Stimulated activated memory B cell treated with anti-CD40 and anti-IgM and Interleukin-4, amounts not matched to agents 10 μg/mL and 1 μg/mL and 100 μg/mL, for 72 hours (primary cell): Measurements from ENCODE around the gene PRKCA.
"Not testable (repeated sequence)": the region's sequence is repeated elsewhere in the genome, so short reads cannot be mapped to it uniquely, and the experiment has no call there.

Source experiments
- ATAC-seq: fragments of 150-1000 bp; cut with Tn5 transposase; 2 replicates; pipeline ENCODE4 v1.10.0; 2021
- H3K27ac Mint-ChIP-seq: one replicate; pipeline ENCODE4 v1.8.0; 2022; ENCODE audit warnings: mild to moderate bottlenecking, mixed read lengths
- H3K27me3 Mint-ChIP-seq: one replicate; pipeline ENCODE4 v1.8.0; 2022; ENCODE audit warnings: mixed read lengths
- H3K36me3 Mint-ChIP-seq: one replicate; pipeline ENCODE4 v1.8.0; 2022; ENCODE audit warnings: mixed read lengths
- H3K4me1 Mint-ChIP-seq: one replicate; pipeline ENCODE4 v1.8.0; 2022; ENCODE audit warnings: mixed read lengths
- H3K4me3 Mint-ChIP-seq: one replicate; pipeline ENCODE4 v1.8.0; 2022; ENCODE audit warnings: mild to moderate bottlenecking, moderate library complexity, mixed read lengths
- H3K9me3 Mint-ChIP-seq: one replicate; pipeline ENCODE4 v1.8.0; 2022; ENCODE audit warnings: mixed read lengths

Gene PRKCA

GRCh38 chr17:66712453-66712852 lies 410.0 kb downstream of the PRKCA start:
- H3K4me3 Mint-ChIP-seq = no peak overlapping the region

GRCh38 chr17:66713021-66713532 lies 410.7 kb downstream of the PRKCA start:
- not testable (repeated sequence) for H3K9me3 Mint-ChIP-seq, ATAC-seq, H3K27ac Mint-ChIP-seq, H3K4me3 Mint-ChIP-seq, H3K36me3 Mint-ChIP-seq, H3K4me1 Mint-ChIP-seq
- peaks cover 21% of the 10 kb centered on the region for H3K27me3 Mint-ChIP-seq

More at GRCh38 chr17:66712453-66712852, 410.0 kb downstream of the PRKCA start:
- H3K27me3 Mint-ChIP-seq = peaks cover 21% of the 10 kb centered on the region
- no peaks in the 10 kb centered on the region for H3K36me3 Mint-ChIP-seq
- H3K27ac Mint-ChIP-seq = no peak overlapping the region
- ATAC-seq = no peak
- no peaks in the 10 kb centered on the region for H3K9me3 Mint-ChIP-seq
- no peaks in the 10 kb centered on the region for H3K4me1 Mint-ChIP-seq

GRCh38 chr17:66713533-66714042 lies 411.2 kb downstream of the PRKCA start:
- H3K27me3 Mint-ChIP-seq = peaks cover 24% of the 10 kb centered on the region
- H3K27ac Mint-ChIP-seq = no peak overlapping the region
- no peaks in the 10 kb centered on the region for H3K4me1 Mint-ChIP-seq
- no peak overlapping the region for H3K4me3 Mint-ChIP-seq
- no peaks in the 10 kb centered on the region for H3K9me3 Mint-ChIP-seq
- peak; percentile 48 for ATAC-seq
- H3K36me3 Mint-ChIP-seq = no peaks in the 10 kb centered on the region

GRCh38 chr17:66714046-66715023 lies 411.9 kb downstream of the PRKCA start:
- H3K27me3 Mint-ChIP-seq = peaks cover 31% of the 10 kb centered on the region
- no peaks in the 10 kb centered on the region for H3K36me3 Mint-ChIP-seq
- no peak for ATAC-seq
- no peak overlapping the region for H3K4me3 Mint-ChIP-seq
- H3K27ac Mint-ChIP-seq = no peak overlapping the region
- H3K4me1 Mint-ChIP-seq = no peaks in the 10 kb centered on the region
- H3K9me3 Mint-ChIP-seq = no peaks in the 10 kb centered on the region

- Mint-ChIP-seq H3K4me1 (no peaks in the 10 kb centered on the region), H3K4me3 (no peak overlapping the region), H3K27ac (no peak overlapping the region), H3K36me3 (no peaks in the 10 kb centered on the region), H3K9me3 (no peaks in the 10 kb centered on the region), H3K27me3 (peaks cover 36% of the 10 kb centered on the region)
- ATAC-seq = no peak
Observed at GRCh38 chr17:66715076-66715675, 412.8 kb downstream of the PRKCA start.

- no peak overlapping the region for H3K4me3 Mint-ChIP-seq
- H3K27me3 Mint-ChIP-seq = peaks cover 36% of the 10 kb centered on the region
- no peak for ATAC-seq
- H3K27ac Mint-ChIP-seq = no peak overlapping the region
- no peaks in the 10 kb centered on the region for H3K4me1 Mint-ChIP-seq
- H3K9me3 Mint-ChIP-seq = no peaks in the 10 kb centered on the region
- no peaks in the 10 kb centered on the region for H3K36me3 Mint-ChIP-seq
Observed at GRCh38 chr17:66715745-66716156, 413.3 kb downstream of the PRKCA start.

GRCh38 chr17:66716236-66717026 lies 414.0 kb downstream of the PRKCA start:
- Mint-ChIP-seq H3K36me3 (no peaks in the 10 kb centered on the region), H3K27me3 (peaks cover 40% of the 10 kb centered on the region), H3K4me3 (no peak overlapping the region), H3K4me1 (no peaks in the 10 kb centered on the region), H3K27ac (no peak overlapping the region), H3K9me3 (no peaks in the 10 kb centered on the region)
- no peak for ATAC-seq

GRCh38 chr17:66717641-66718058 lies 415.2 kb downstream of the PRKCA start:
- no peaks in the 10 kb centered on the region for H3K36me3 Mint-ChIP-seq
- peaks cover 40% of the 10 kb centered on the region for H3K27me3 Mint-ChIP-seq
- H3K27ac Mint-ChIP-seq = no peak overlapping the region
- H3K4me1 Mint-ChIP-seq = no peaks in the 10 kb centered on the region
- no peak overlapping the region for H3K4me3 Mint-ChIP-seq
- no peaks in the 10 kb centered on the region for H3K9me3 Mint-ChIP-seq
- ATAC-seq = peak; percentile 92

GRCh38 chr17:66720027-66720426 lies 417.6 kb downstream of the PRKCA start:
- H3K36me3 Mint-ChIP-seq = no peaks in the 10 kb centered on the region
- no peaks in the 10 kb centered on the region for H3K4me1 Mint-ChIP-seq
- H3K27ac Mint-ChIP-seq = no peak overlapping the region
- H3K4me3 Mint-ChIP-seq = no peak overlapping the region
- peaks cover 29% of the 10 kb centered on the region for H3K27me3 Mint-ChIP-seq
- no peak for ATAC-seq
- H3K9me3 Mint-ChIP-seq = no peaks in the 10 kb centered on the region

GRCh38 chr17:66720567-66720966 lies 418.2 kb downstream of the PRKCA start:
- no peak overlapping the region for H3K27ac Mint-ChIP-seq
- H3K4me1 Mint-ChIP-seq = no peaks in the 10 kb centered on the region

GRCh38 chr17:66722341-66722740 lies 419.9 kb downstream of the PRKCA start:
- Mint-ChIP-seq H3K4me1 (no peaks in the 10 kb centered on the region), H3K27me3 (peaks cover 43% of the 10 kb centered on the region), H3K4me3 (no peak overlapping the region), H3K36me3 (no peaks in the 10 kb centered on the region), H3K27ac (no peak overlapping the region), H3K9me3 (no peaks in the 10 kb centered on the region)
- no peak for ATAC-seq

More at GRCh38 chr17:66720567-66720966, 418.2 kb downstream of the PRKCA start:
- ATAC-seq = no peak
- no peaks in the 10 kb centered on the region for H3K9me3 Mint-ChIP-seq
- H3K36me3 Mint-ChIP-seq = no peaks in the 10 kb centered on the region
- H3K27me3 Mint-ChIP-seq = peaks cover 28% of the 10 kb centered on the region
- no peak overlapping the region for H3K4me3 Mint-ChIP-seq

- Mint-ChIP-seq H3K4me3 (no peak overlapping the region), H3K27ac (no peak overlapping the region)
Observed at GRCh38 chr17:66724581-66725341, 422.3 kb downstream of the PRKCA start.

GRCh38 chr17:66725438-66725837 lies 423.0 kb downstream of the PRKCA start:
- peaks cover 28% of the 10 kb centered on the region for H3K27me3 Mint-ChIP-seq
- ATAC-seq, H3K27ac Mint-ChIP-seq, H3K9me3 Mint-ChIP-seq, H3K4me1 Mint-ChIP-seq, H3K4me3 Mint-ChIP-seq, H3K36me3 Mint-ChIP-seq: not testable (repeated sequence)

More at GRCh38 chr17:66724581-66725341, 422.3 kb downstream of the PRKCA start:
- Mint-ChIP-seq H3K27me3 (peaks cover 35% of the 10 kb centered on the region), H3K4me1 (no peaks in the 10 kb centered on the region), H3K36me3 (no peaks in the 10 kb centered on the region), H3K9me3 (no peaks in the 10 kb centered on the region)
- no peak for ATAC-seq

- no peaks in the 10 kb centered on the region for H3K36me3 Mint-ChIP-seq
- no peak overlapping the region for H3K4me3 Mint-ChIP-seq
- peaks cover 23% of the 10 kb centered on the region for H3K27me3 Mint-ChIP-seq
- no peak for ATAC-seq
- H3K9me3 Mint-ChIP-seq = no peaks in the 10 kb centered on the region
- H3K27ac Mint-ChIP-seq = no peak overlapping the region
- H3K4me1 Mint-ChIP-seq = no peaks in the 10 kb centered on the region
Observed at GRCh38 chr17:66725956-66726355, 423.5 kb downstream of the PRKCA start.
